ENCODE results near the gene NOTCH3. TPM values are rescaled to one million over a fixed set of nuclear protein-coding genes. Genes with fewer than 3 reads are reported as not detected.

The NOTCH3 gene
- total and polyA plus RNA-seq, 4 donors: 23.5 to 423 (median 268) TPM

DNA sequence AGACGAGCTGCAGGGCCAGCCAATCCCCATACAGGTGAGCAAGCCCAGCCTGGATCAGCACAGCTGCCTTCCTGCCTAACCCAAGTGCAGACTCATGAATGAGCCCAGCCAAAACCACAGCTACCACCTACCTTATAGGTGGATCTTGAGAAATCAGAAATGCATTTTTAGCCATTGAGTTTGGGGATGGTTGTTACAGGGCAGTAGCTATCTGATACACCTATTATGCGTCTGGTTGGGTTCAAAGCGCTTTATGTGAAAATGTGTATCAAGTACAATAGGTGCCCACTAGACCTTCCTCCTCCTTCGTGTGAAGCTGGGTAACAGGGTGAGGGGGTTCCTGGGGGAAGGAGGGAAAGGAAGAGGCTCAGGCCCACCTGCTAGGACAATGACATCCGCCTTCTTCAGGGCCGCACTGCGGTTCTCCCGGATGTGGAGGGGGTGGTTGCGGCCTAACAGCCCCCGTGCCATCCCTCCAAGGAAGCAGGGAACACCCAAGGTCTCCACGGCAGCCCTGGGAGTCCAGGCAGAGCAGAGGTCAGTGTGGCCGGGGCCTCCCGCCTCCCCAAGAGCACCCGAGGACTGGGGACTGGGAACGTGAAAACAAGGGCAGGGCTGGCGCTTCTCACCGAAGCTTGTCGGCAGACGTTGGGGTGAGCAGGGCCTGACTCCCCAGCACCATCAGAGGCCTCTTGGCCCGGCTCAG is 81.9 kb downstream of the NOTCH3 start:
- ATAC-seq (ENCODE audit: low FRiP score): no peak
- Histone ChIP-seq H3K36me3 (ENCODE audit: control insufficient read depth in 1 of 2, insufficient read depth in 2 of 2, low read length in 1 of 2) (peaks cover 2 to 5% of the 10 kb centered on the region in 2 donors), H3K4me1 (ENCODE audit: control insufficient read depth in 1 of 2, insufficient read depth in 2 of 2, low read length in 2 of 2) (no peaks in the 10 kb centered on the region), H3K4me3 (ENCODE audit: low read length in 2 of 2) (no peak overlapping the region), H3K27me3 (ENCODE audit: control insufficient read depth in 1 of 2, insufficient read depth in 2 of 2, low read length in 1 of 2) (no peaks in the 10 kb centered on the region), H3K9me3 (ENCODE audit: control insufficient read depth, low read length) (no peaks in the 10 kb centered on the region), H3K27ac (ENCODE audit: low read depth in 1 of 2, low read length in 2 of 2) (no peak overlapping the region)
- 95% methylated on average over 20 of the region's 20 CpGs for WGBS, 2 donors
- intact Hi-C loops (cut with DNase I): no loop called here
- DNase-seq: peak in 1 of 2 donors; percentile 20

GRCh38 chr19:15118248-15118647 is 82.5 kb downstream of the NOTCH3 start:
- ATAC-seq (ENCODE audit: low FRiP score) (no peak), DNase-seq (no peak)
- Histone ChIP-seq H3K27me3 (ENCODE audit: control insufficient read depth in 1 of 2, insufficient read depth in 2 of 2, low read length in 1 of 2) (no peaks in the 10 kb centered on the region), H3K9me3 (ENCODE audit: control insufficient read depth, low read length) (no peaks in the 10 kb centered on the region), H3K4me1 (ENCODE audit: control insufficient read depth in 1 of 2, insufficient read depth in 2 of 2, low read length in 2 of 2) (no peaks in the 10 kb centered on the region), H3K27ac (ENCODE audit: low read depth in 1 of 2, low read length in 2 of 2) (no peak overlapping the region), H3K36me3 (ENCODE audit: control insufficient read depth in 1 of 2, insufficient read depth in 2 of 2, low read length in 1 of 2) (peaks cover 2 to 8% of the 10 kb centered on the region in 2 donors), H3K4me3 (ENCODE audit: low read length in 2 of 2) (no peak overlapping the region)
- WGBS, 2 donors: 91 to 96% methylated on average over 2 of the region's 2 CpGs
- intact Hi-C loops (cut with DNase I): no loop called here

GRCh38 chr19:15116856-15117255 is 83.9 kb downstream of the NOTCH3 start:
- H3K36me3 ChIP-seq (ENCODE audit: control insufficient read depth in 1 of 2, insufficient read depth in 2 of 2, low read length in 1 of 2): peaks cover 2 to 9% of the 10 kb centered on the region in 2 donors
- 83 to 86% methylated on average over 12 of the region's 12 CpGs for WGBS, 2 donors
- DNase-seq (peak; percentile 6 to 34), ATAC-seq (ENCODE audit: low FRiP score) (no peak)
- no peaks in the 10 kb centered on the region for H3K4me1 ChIP-seq (ENCODE audit: control insufficient read depth in 1 of 2, insufficient read depth in 2 of 2, low read length in 2 of 2)
- H3K27me3 ChIP-seq (ENCODE audit: control insufficient read depth in 1 of 2, insufficient read depth in 2 of 2, low read length in 1 of 2): no peaks in the 10 kb centered on the region
- intact Hi-C loops (cut with DNase I): no loop called here
- no peak overlapping the region for H3K4me3 ChIP-seq (ENCODE audit: low read length in 2 of 2)
- no peak overlapping the region for H3K27ac ChIP-seq (ENCODE audit: low read depth in 1 of 2, low read length in 2 of 2)
- H3K9me3 ChIP-seq (ENCODE audit: control insufficient read depth, low read length): no peaks in the 10 kb centered on the region

DNA sequence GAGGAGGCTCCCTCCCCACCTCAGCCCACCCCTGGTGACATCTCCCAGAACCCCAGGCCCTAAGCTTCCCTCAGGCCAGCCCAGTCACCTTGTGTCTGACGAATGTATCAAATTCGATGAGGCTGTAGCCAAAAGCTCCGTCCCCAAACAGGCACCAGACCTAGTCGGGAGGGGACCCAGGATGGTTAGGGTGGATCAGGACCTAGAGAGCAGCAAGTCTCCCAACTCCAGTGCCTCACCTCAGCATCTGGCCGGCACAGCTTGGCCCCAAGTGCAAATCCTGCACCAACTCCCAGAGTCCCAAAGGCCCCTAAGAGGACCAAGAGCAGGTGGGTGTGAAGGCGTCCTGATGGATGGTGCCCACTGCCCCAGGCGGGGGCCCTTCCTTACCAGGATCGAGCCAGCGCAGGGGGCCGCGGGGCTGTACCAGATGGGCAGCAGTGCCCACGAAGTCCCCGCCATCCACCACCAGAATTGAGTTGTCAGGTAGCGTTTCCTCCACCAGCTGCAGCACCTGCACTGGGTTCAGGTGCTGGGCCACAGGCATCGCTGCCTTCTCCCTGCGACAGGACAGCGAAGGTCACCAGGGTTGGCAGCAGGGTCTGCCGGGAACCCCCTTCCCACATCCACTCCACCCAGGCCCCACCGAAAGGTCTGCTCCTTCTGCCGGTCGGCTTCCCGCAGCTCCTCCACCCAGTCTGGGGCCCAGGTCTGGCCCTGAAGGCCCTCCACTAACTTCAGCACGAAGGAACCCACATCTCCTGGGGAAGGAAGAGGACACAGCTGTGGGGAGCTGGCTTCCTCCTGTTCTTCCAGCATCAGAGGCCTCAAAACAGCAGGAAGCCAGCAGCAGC is 84.8 kb downstream of the NOTCH3 start:
- H3K4me1 ChIP-seq (ENCODE audit: control insufficient read depth in 1 of 2, insufficient read depth in 2 of 2, low read length in 2 of 2): no peaks in the 10 kb centered on the region
- no peaks in the 10 kb centered on the region for H3K9me3 ChIP-seq (ENCODE audit: control insufficient read depth, low read length)
- H3K4me3 ChIP-seq (ENCODE audit: low read length in 2 of 2): no peak overlapping the region
- intact Hi-C loops (cut with DNase I): no loop called here
- H3K27ac ChIP-seq (ENCODE audit: low read depth in 1 of 2, low read length in 2 of 2): no peak overlapping the region
- ATAC-seq (ENCODE audit: low FRiP score): no peak
- peaks cover 2 to 13% of the 10 kb centered on the region in 2 donors for H3K36me3 ChIP-seq (ENCODE audit: control insufficient read depth in 1 of 2, insufficient read depth in 2 of 2, low read length in 1 of 2)
- no peaks in the 10 kb centered on the region for H3K27me3 ChIP-seq (ENCODE audit: control insufficient read depth in 1 of 2, insufficient read depth in 2 of 2, low read length in 1 of 2)
- WGBS, 2 donors: 79 to 80% methylated on average over 23 of the region's 23 CpGs
- peak; percentile 31 to 72 for DNase-seq

GRCh38 chr19:15115080-15115479 is 85.7 kb downstream of the NOTCH3 start:
- 34 to 43% methylated on average over 13 of the region's 13 CpGs for WGBS, 2 donors
- H3K36me3 ChIP-seq (ENCODE audit: control insufficient read depth in 1 of 2, insufficient read depth in 2 of 2, low read length in 1 of 2): peaks cover 0 to 13% of the 10 kb centered on the region in 2 donors
- peak; percentile 73 to 90 for DNase-seq
- H3K4me3 ChIP-seq (ENCODE audit: low read length in 2 of 2): no peak overlapping the region
- H3K27ac ChIP-seq (ENCODE audit: low read depth in 1 of 2, low read length in 2 of 2): peak overlapping the region in 1 of 2 donors; percentile 4
- H3K27me3 ChIP-seq (ENCODE audit: control insufficient read depth in 1 of 2, insufficient read depth in 2 of 2, low read length in 1 of 2): no peaks in the 10 kb centered on the region
- intact Hi-C loops (cut with DNase I): no loop called here
- H3K9me3 ChIP-seq (ENCODE audit: control insufficient read depth, low read length): no peaks in the 10 kb centered on the region
- peak; percentile 37 for ATAC-seq (ENCODE audit: low FRiP score)
- no peaks in the 10 kb centered on the region for H3K4me1 ChIP-seq (ENCODE audit: control insufficient read depth in 1 of 2, insufficient read depth in 2 of 2, low read length in 2 of 2)

- no peak overlapping the region for H3K27ac ChIP-seq (ENCODE audit: low read depth in 1 of 2, low read length in 2 of 2)
- H3K4me1 ChIP-seq (ENCODE audit: control insufficient read depth in 1 of 2, insufficient read depth in 2 of 2, low read length in 2 of 2): no peaks in the 10 kb centered on the region
- no peak overlapping the region for H3K4me3 ChIP-seq (ENCODE audit: low read length in 2 of 2)
- DNase-seq (peak; percentile 75 to 82), ATAC-seq (ENCODE audit: low FRiP score) (peak; percentile 40)
- WGBS, 2 donors: 10 to 15% methylated on average over 7 of the region's 7 CpGs
- no peaks in the 10 kb centered on the region for H3K27me3 ChIP-seq (ENCODE audit: control insufficient read depth in 1 of 2, insufficient read depth in 2 of 2, low read length in 1 of 2)
- intact Hi-C loops (cut with DNase I): loop anchor here in 1 of 2 donors (5.0 kb wide), 1 partner anchor 138 kb away; no protein-coding TSS in a partner anchor
- H3K9me3 ChIP-seq (ENCODE audit: control insufficient read depth, low read length): no peaks in the 10 kb centered on the region
- H3K36me3 ChIP-seq (ENCODE audit: control insufficient read depth in 1 of 2, insufficient read depth in 2 of 2, low read length in 1 of 2): peaks cover 0 to 13% of the 10 kb centered on the region in 2 donors
Observed at GRCh38 chr19:15114153-15114540, 86.6 kb downstream of the NOTCH3 start.

GRCh38 chr19:15113245-15114152 is 87.3 kb downstream of the NOTCH3 start:
- Histone ChIP-seq H3K4me3 (ENCODE audit: low read length in 2 of 2) (no peak overlapping the region), H3K9me3 (ENCODE audit: control insufficient read depth, low read length) (no peaks in the 10 kb centered on the region), H3K27ac (ENCODE audit: low read depth in 1 of 2, low read length in 2 of 2) (peak overlapping the region in 1 of 2 donors; percentile 13), H3K27me3 (ENCODE audit: control insufficient read depth in 1 of 2, insufficient read depth in 2 of 2, low read length in 1 of 2) (no peaks in the 10 kb centered on the region), H3K4me1 (ENCODE audit: control insufficient read depth in 1 of 2, insufficient read depth in 2 of 2, low read length in 2 of 2) (no peaks in the 10 kb centered on the region), H3K36me3 (ENCODE audit: control insufficient read depth in 1 of 2, insufficient read depth in 2 of 2, low read length in 1 of 2) (peaks cover 0 to 11% of the 10 kb centered on the region in 2 donors)
- intact Hi-C loops (cut with DNase I): loop anchor here in 1 of 2 donors (5.0 kb wide), 1 partner anchor 139 kb away; no protein-coding TSS in a partner anchor
- 79 to 84% methylated on average over 58 of the region's 58 CpGs for WGBS, 2 donors
- ATAC-seq (ENCODE audit: low FRiP score): no peak
- DNase-seq: peak; percentile 45 to 77

DNA sequence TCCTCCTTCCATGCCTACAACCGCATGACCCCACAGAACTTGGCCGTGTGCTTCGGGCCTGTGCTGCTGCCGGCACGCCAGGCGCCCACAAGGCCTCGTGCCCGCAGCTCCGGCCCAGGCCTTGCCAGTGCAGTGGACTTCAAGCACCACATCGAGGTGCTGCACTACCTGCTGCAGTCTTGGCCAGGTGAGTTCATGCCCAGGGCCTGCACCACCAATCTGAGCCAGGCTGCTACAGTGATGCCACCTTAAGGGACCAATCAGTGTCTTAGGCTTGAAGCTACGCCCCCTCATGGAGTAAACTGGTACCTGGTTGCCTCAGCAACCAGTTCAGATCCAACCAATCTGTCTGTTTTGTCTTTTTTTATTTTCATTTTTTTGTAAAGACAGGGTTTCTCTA is 88.4 kb downstream of the NOTCH3 start:
- intact Hi-C loops (cut with DNase I): loop anchor here in 1 of 2 donors (5.0 kb wide), 1 partner anchor 140 kb away; no protein-coding TSS in a partner anchor
- peaks cover 0 to 11% of the 10 kb centered on the region in 2 donors for H3K36me3 ChIP-seq (ENCODE audit: control insufficient read depth in 1 of 2, insufficient read depth in 2 of 2, low read length in 1 of 2)
- H3K4me3 ChIP-seq (ENCODE audit: low read length in 2 of 2): no peak overlapping the region
- WGBS, 2 donors: 88 to 91% methylated on average over 11 of the region's 11 CpGs
- no peaks in the 10 kb centered on the region for H3K4me1 ChIP-seq (ENCODE audit: control insufficient read depth in 1 of 2, insufficient read depth in 2 of 2, low read length in 2 of 2)
- no peak for ATAC-seq (ENCODE audit: low FRiP score)
- H3K27me3 ChIP-seq (ENCODE audit: control insufficient read depth in 1 of 2, insufficient read depth in 2 of 2, low read length in 1 of 2): no peaks in the 10 kb centered on the region
- H3K27ac ChIP-seq (ENCODE audit: low read depth in 1 of 2, low read length in 2 of 2): no peak overlapping the region
- no peaks in the 10 kb centered on the region for H3K9me3 ChIP-seq (ENCODE audit: control insufficient read depth, low read length)
- DNase-seq: peak; percentile 30 to 46
